Transverse colon (tissue), 3 donors: Measurements from ENCODE around the gene RELB.

Source experiments
- EP300 ChIP-seq: sonication (generic); formaldehyde crosslinking; IDR thresholded peaks from one replicate; pipeline ENCODE4 v1.6.1; 2017; ENCODE audit warnings: antibody characterized with exemption, low read depth
- POLR2A ChIP-seq: fragments of 450-650 bp; IDR thresholded peaks from one replicate; pipeline ENCODE4 v1.6.1; 2016; ENCODE audit warnings: antibody characterized with exemption, mild to moderate bottlenecking, moderate library complexity
- TF ChIP-seq, protein P1 (sequence below), 5 experiments: fragments of 200-600 bp in 3 of 5; fragments of 450-650 bp in 2 of 5; sonication (generic) in 3 of 5; IDR thresholded peaks; 1 replicate in 2 of 5; 2 replicates in 3 of 5; pipeline ENCODE4 v1.5.1; 2016 to 2017; ENCODE audit warnings: antibody characterized with exemption in 5 of 5, inconsistent platforms in 3 of 5, mild to moderate bottlenecking in 2 of 5, moderate library complexity in 1 of 5

DNA sequence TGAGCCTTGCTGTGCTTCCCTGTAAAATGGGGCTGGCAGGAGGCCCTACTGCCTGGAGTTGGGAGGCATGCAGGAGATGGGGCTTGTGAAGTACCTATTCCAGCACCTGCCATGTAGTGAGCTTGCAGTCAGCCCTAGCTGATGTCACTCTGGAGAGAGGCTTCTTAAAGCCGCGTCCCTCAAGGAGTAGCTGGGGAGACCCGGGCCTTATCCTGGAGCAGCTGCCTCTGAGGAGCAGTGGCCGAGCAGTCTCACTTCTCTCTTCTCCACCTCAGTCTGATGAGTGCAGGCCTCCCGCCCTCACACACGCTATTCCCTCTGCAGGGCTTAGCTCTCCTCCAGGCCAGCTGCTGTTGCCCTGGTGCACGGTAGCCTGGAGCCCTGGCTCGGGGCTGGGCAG is 55.6 kb downstream of the RELB start:
- TF ChIP-seq POLR2A (no peak), EP300 (no peak)
- TF ChIP-seq, protein P1, sequence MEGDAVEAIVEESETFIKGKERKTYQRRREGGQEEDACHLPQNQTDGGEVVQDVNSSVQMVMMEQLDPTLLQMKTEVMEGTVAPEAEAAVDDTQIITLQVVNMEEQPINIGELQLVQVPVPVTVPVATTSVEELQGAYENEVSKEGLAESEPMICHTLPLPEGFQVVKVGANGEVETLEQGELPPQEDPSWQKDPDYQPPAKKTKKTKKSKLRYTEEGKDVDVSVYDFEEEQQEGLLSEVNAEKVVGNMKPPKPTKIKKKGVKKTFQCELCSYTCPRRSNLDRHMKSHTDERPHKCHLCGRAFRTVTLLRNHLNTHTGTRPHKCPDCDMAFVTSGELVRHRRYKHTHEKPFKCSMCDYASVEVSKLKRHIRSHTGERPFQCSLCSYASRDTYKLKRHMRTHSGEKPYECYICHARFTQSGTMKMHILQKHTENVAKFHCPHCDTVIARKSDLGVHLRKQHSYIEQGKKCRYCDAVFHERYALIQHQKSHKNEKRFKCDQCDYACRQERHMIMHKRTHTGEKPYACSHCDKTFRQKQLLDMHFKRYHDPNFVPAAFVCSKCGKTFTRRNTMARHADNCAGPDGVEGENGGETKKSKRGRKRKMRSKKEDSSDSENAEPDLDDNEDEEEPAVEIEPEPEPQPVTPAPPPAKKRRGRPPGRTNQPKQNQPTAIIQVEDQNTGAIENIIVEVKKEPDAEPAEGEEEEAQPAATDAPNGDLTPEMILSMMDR (IDR thresholded peaks at IDR 0.05): no peak
